ENCODE results near the gene GPR143.

GPR143 gene

DNA sequence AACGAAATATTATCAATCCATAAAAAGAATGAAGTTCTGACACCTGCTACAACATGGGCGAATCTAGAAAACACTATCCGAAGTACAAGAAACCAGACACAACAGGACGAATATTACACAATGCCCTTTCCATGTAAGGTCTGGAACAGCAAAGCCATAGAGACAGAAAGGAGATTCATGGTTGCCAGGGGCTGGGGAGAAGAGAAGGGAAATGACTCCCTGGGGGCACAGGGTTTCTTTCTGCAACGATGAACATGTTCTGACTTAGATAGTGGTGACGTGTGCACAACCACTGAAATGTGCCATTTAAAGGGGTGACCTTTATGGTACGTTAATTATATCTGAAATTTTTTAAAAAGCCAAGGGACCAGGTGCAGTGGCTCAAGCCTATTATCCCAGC, 28.3 kb downstream of the GPR143 start:
- TF ChIP-seq, protein P1, sequence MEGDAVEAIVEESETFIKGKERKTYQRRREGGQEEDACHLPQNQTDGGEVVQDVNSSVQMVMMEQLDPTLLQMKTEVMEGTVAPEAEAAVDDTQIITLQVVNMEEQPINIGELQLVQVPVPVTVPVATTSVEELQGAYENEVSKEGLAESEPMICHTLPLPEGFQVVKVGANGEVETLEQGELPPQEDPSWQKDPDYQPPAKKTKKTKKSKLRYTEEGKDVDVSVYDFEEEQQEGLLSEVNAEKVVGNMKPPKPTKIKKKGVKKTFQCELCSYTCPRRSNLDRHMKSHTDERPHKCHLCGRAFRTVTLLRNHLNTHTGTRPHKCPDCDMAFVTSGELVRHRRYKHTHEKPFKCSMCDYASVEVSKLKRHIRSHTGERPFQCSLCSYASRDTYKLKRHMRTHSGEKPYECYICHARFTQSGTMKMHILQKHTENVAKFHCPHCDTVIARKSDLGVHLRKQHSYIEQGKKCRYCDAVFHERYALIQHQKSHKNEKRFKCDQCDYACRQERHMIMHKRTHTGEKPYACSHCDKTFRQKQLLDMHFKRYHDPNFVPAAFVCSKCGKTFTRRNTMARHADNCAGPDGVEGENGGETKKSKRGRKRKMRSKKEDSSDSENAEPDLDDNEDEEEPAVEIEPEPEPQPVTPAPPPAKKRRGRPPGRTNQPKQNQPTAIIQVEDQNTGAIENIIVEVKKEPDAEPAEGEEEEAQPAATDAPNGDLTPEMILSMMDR (IDR thresholded peaks at IDR 0.05), result no peak
- Histone ChIP-seq H3K79me2 (no peaks in the 10 kb centered on the region), H3K4me2 (ENCODE audit: low read length) (no peak overlapping the region), H3K27ac (no peak overlapping the region), H3K9me3 (ENCODE audit: control insufficient read depth, low read length) (no peaks in the 10 kb centered on the region), H3K27me3 (ENCODE audit: control insufficient read depth, insufficient read depth, low read length) (no peaks in the 10 kb centered on the region), H3K9ac (no peak overlapping the region), H3K4me1 (no peaks in the 10 kb centered on the region), H3K4me3 (ENCODE audit: low read depth, low read length) (no peak overlapping the region), H2AFZ (no peak overlapping the region), H3K36me3 (ENCODE audit: control insufficient read depth, insufficient read depth, low read length) (no peaks in the 10 kb centered on the region)

GRCh38 chrX:9730752-9731151, 34.9 kb downstream of the GPR143 start:
- Histone ChIP-seq H3K4me3 (ENCODE audit: low read depth, low read length) (no peak overlapping the region), H2AFZ (no peak overlapping the region), H3K4me2 (ENCODE audit: low read length) (no peak overlapping the region), H3K9ac (no peak overlapping the region), H3K4me1 (no peaks in the 10 kb centered on the region), H3K36me3 (ENCODE audit: control insufficient read depth, insufficient read depth, low read length) (no peaks in the 10 kb centered on the region), H3K27ac (no peak overlapping the region), H3K9me3 (ENCODE audit: control insufficient read depth, low read length) (no peaks in the 10 kb centered on the region), H3K27me3 (ENCODE audit: control insufficient read depth, insufficient read depth, low read length) (no peaks in the 10 kb centered on the region), H3K79me2 (no peaks in the 10 kb centered on the region)
- TF ChIP-seq, protein P1 (IDR thresholded peaks at IDR 0.05), result no peak

DNA sequence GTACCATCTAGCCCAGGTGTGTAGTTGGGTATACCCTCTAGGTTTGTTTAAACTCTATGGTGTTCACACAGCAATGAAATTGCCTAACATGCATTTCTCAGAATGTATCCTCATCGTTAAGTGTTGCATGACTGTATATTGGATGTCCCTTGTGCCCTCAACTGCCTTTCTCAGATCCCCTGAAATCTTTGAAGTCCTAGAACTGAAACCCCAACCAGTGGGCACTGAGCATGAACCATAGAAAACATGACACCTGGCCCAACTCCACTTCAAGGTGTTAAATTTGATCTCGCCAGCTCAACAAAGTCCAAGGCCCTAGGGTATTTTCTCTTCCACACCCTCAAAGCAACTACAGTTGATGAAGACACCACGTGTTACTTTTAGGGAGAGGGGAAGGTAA, 35.6 kb downstream of the GPR143 start:
- H3K4me1 ChIP-seq, result no peaks in the 10 kb centered on the region
- H3K9ac ChIP-seq, result no peak overlapping the region
- TF ChIP-seq, protein P1 (IDR thresholded peaks at IDR 0.05), result no peak
- no peak overlapping the region for H2AFZ ChIP-seq
- no peak overlapping the region for H3K4me3 ChIP-seq (ENCODE audit: low read depth, low read length)
- no peaks in the 10 kb centered on the region for H3K9me3 ChIP-seq (ENCODE audit: control insufficient read depth, low read length)
- H3K27me3 ChIP-seq (ENCODE audit: control insufficient read depth, insufficient read depth, low read length), result no peaks in the 10 kb centered on the region
- no peak overlapping the region for H3K27ac ChIP-seq
- no peaks in the 10 kb centered on the region for H3K36me3 ChIP-seq (ENCODE audit: control insufficient read depth, insufficient read depth, low read length)
- no peaks in the 10 kb centered on the region for H3K79me2 ChIP-seq
- no peak overlapping the region for H3K4me2 ChIP-seq (ENCODE audit: low read length)

GRCh38 chrX:9729171-9729885, 36.3 kb downstream of the GPR143 start:
- TF ChIP-seq, protein P1 (IDR thresholded peaks at IDR 0.05), result no peak
- H3K79me2 ChIP-seq, result no peaks in the 10 kb centered on the region
- no peaks in the 10 kb centered on the region for H3K4me1 ChIP-seq
- H3K27me3 ChIP-seq (ENCODE audit: control insufficient read depth, insufficient read depth, low read length), result no peaks in the 10 kb centered on the region
- H3K4me3 ChIP-seq (ENCODE audit: low read depth, low read length), result no peak overlapping the region
- no peak overlapping the region for H3K9ac ChIP-seq
- no peak overlapping the region for H2AFZ ChIP-seq
- no peaks in the 10 kb centered on the region for H3K9me3 ChIP-seq (ENCODE audit: control insufficient read depth, low read length)
- H3K36me3 ChIP-seq (ENCODE audit: control insufficient read depth, insufficient read depth, low read length), result no peaks in the 10 kb centered on the region
- H3K27ac ChIP-seq, result no peak overlapping the region
- no peak overlapping the region for H3K4me2 ChIP-seq (ENCODE audit: low read length)

- Histone ChIP-seq H3K79me2 (no peaks in the 10 kb centered on the region), H3K4me1 (no peaks in the 10 kb centered on the region), H3K9me3 (ENCODE audit: control insufficient read depth, low read length) (no peaks in the 10 kb centered on the region), H3K27ac (no peak overlapping the region), H3K27me3 (ENCODE audit: control insufficient read depth, insufficient read depth, low read length) (no peaks in the 10 kb centered on the region), H3K4me2 (ENCODE audit: low read length) (no peak overlapping the region), H2AFZ (no peak overlapping the region), H3K36me3 (ENCODE audit: control insufficient read depth, insufficient read depth, low read length) (no peaks in the 10 kb centered on the region), H3K4me3 (ENCODE audit: low read depth, low read length) (no peak overlapping the region), H3K9ac (no peak overlapping the region)
- TF ChIP-seq, protein P1 (IDR thresholded peaks at IDR 0.05), result no peak
Observed at GRCh38 chrX:9728261-9728660, 37.4 kb downstream of the GPR143 start.
